HL-60 (cell line): ENCODE data around the gene ABCC1.

Experiments
- POLR2AphosphoS5 ChIP-seq: IDR thresholded peaks from 2 replicates; pipeline ENCODE4 v1.6.1; 2012; ENCODE audit warnings: low read depth
- TF ChIP-seq, protein P1 (sequence below): IDR thresholded peaks from one replicate; pipeline ENCODE4 v1.5.1; 2011; ENCODE audit warnings: low read length, control low read depth, inconsistent platforms; ENCODE audit not compliant: insufficient read depth

DNA sequence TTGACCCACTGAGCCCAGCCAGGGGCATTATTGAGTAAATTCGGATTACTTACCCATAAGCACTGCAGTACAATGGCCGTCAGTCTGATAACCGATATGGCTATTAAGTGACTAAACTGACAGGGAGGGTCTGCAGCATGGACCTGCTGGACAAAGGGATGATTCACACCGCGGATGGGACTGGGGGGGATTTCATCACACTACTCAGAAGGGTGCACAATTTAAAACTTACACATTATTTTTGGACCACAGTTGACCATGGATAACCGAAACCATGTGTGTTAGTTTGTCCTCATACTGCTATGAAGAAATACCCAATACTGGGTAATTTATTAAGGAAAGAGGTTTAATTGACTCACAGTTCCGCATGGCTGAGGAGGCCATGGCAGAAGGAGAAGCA is 167.4 kb downstream of the ABCC1 start:
- TF ChIP-seq, protein P1, sequence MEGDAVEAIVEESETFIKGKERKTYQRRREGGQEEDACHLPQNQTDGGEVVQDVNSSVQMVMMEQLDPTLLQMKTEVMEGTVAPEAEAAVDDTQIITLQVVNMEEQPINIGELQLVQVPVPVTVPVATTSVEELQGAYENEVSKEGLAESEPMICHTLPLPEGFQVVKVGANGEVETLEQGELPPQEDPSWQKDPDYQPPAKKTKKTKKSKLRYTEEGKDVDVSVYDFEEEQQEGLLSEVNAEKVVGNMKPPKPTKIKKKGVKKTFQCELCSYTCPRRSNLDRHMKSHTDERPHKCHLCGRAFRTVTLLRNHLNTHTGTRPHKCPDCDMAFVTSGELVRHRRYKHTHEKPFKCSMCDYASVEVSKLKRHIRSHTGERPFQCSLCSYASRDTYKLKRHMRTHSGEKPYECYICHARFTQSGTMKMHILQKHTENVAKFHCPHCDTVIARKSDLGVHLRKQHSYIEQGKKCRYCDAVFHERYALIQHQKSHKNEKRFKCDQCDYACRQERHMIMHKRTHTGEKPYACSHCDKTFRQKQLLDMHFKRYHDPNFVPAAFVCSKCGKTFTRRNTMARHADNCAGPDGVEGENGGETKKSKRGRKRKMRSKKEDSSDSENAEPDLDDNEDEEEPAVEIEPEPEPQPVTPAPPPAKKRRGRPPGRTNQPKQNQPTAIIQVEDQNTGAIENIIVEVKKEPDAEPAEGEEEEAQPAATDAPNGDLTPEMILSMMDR = no peak
- TF ChIP-seq POLR2AphosphoS5 = no peak
